A673 (cell line): Measurements from ENCODE around the gene ABHD11.

Experiments used
- CTCF ChIP-seq: fragments of 300-800, 200-600 bp; sonication (generic); conservative IDR thresholded peaks from 2 replicates; pipeline ENCODE4 v1.5.1; 2017; ENCODE audit warnings: low read depth, mild to moderate bottlenecking, antibody characterized with exemption, low read length, moderate library complexity, mixed read lengths
- EZH2 ChIP-seq: fragments of 200-600 bp; sonication (generic); IDR thresholded peaks from 2 replicates; pipeline ENCODE4 v1.6.1; 2017; ENCODE audit warnings: borderline replicate concordance, low read depth, mild to moderate bottlenecking, mixed read lengths, antibody characterized with exemption, low read length; ENCODE audit not compliant: poor library complexity, severe bottlenecking

- TF ChIP-seq CTCF (no peak), EZH2 (no peak)
These were observed 23.5 kb upstream of the ABHD11 start for GRCh38 chr7:73761854-73762658.
